T-helper 17 cell (primary cell): ENCODE results near the gene FMO5. TPM values are rescaled to one million over a fixed set of nuclear protein-coding genes. Genes with fewer than 3 reads are reported as not detected.

ENCODE experiments used
- ATAC-seq: fragments of 150-1000 bp; cut with Tn5 transposase; 2 replicates; pipeline ENCODE4 v1.10.0; 2021; ENCODE audit warnings: mild to moderate bottlenecking, moderate library complexity
- DNase-seq, 3 donors: peaks; one replicate each; pipeline versions ENCODE4 v3.0.0 to v3.0.0-alpha.2; 2020 to 2021
- H3K9me3 ChIP-seq: one replicate; pipeline ENCODE4 v1.7.0; 2013; ENCODE audit warnings: low read length, mild to moderate bottlenecking; ENCODE audit not compliant: control insufficient read depth, poor library complexity, severe bottlenecking
- H3K27ac Mint-ChIP-seq: one replicate; pipeline ENCODE4 v1.8.0; 2022; ENCODE audit warnings: mild to moderate bottlenecking, moderate library complexity, mixed read lengths
- H3K27me3 Mint-ChIP-seq: one replicate; pipeline ENCODE4 v1.8.0; 2022; ENCODE audit warnings: mixed read lengths
- H3K36me3 Mint-ChIP-seq: one replicate; pipeline ENCODE4 v1.8.0; 2022; ENCODE audit warnings: low read depth, mixed read lengths
- H3K4me1 Mint-ChIP-seq: one replicate; pipeline ENCODE4 v1.8.0; 2022; ENCODE audit warnings: mild to moderate bottlenecking, mixed read lengths
- H3K4me3 Mint-ChIP-seq: one replicate; pipeline ENCODE4 v1.8.0; 2022; ENCODE audit warnings: mild to moderate bottlenecking, moderate library complexity, mixed read lengths
- total RNA-seq, 4 donors: library from RNA in 2 of 4; stranded (reverse) in 2 of 4; gene quantifications; one replicate each; pipeline ENCODE4 v1.2.3 and lab custom pipeline; 2022 to 2026

Gene FMO5, protein sequence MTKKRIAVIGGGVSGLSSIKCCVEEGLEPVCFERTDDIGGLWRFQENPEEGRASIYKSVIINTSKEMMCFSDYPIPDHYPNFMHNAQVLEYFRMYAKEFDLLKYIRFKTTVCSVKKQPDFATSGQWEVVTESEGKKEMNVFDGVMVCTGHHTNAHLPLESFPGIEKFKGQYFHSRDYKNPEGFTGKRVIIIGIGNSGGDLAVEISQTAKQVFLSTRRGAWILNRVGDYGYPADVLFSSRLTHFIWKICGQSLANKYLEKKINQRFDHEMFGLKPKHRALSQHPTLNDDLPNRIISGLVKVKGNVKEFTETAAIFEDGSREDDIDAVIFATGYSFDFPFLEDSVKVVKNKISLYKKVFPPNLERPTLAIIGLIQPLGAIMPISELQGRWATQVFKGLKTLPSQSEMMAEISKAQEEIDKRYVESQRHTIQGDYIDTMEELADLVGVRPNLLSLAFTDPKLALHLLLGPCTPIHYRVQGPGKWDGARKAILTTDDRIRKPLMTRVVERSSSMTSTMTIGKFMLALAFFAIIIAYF
- total RNA-seq (1 to 10 TPM; 1.7 to 1.9 TPM), total RNA-seq (lab: John Stamatoyannopoulos, UW) (1.6 to 3.3 reads per million in 2 donors)

DNA sequence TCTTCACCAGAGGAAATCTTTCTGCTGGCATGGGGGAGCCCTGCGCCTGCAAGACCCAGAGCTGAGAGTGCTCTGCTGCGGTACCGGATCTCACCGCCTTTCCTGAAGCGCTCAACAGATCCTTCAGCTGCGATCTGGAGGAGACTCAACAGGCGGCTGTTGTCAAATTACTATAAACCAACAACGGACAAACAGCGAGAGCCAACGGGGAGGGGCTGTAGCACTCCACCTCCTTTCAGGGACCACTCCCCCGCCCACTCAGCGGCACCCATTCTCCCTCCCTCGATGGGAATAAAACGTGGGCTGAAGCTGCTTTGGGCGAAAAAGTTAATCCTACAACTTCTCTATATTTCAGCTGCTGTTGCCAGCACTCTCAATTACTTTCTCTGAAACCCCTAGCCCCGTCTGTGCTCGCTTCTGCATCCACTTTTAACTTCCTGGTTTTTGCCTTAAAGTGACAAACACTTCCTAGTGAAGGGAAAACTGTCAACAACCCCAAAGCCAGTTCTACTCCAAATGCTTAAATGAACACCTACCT, at the start of gene FMO5:
TSS of gene FMO5 (minus strand) at position 147 of the 538 bp plus-strand sequence. CDS start 310 bp downstream, outside the sequence.
- H3K4me1 Mint-ChIP-seq: peaks cover 21% of the 10 kb centered on the region
- peak; percentile 23 to 36 (median 31) for DNase-seq
- H3K27ac Mint-ChIP-seq: peak within 1 kb of the TSS; percentile 96
- no peaks in the 10 kb centered on the region for H3K9me3 ChIP-seq
- peak; percentile 97 for ATAC-seq
- H3K27me3 Mint-ChIP-seq: no peaks in the 10 kb centered on the region
- H3K4me3 Mint-ChIP-seq: peak within 1 kb of the TSS; percentile 97
- no peaks in the 10 kb centered on the region for H3K36me3 Mint-ChIP-seq

DNA sequence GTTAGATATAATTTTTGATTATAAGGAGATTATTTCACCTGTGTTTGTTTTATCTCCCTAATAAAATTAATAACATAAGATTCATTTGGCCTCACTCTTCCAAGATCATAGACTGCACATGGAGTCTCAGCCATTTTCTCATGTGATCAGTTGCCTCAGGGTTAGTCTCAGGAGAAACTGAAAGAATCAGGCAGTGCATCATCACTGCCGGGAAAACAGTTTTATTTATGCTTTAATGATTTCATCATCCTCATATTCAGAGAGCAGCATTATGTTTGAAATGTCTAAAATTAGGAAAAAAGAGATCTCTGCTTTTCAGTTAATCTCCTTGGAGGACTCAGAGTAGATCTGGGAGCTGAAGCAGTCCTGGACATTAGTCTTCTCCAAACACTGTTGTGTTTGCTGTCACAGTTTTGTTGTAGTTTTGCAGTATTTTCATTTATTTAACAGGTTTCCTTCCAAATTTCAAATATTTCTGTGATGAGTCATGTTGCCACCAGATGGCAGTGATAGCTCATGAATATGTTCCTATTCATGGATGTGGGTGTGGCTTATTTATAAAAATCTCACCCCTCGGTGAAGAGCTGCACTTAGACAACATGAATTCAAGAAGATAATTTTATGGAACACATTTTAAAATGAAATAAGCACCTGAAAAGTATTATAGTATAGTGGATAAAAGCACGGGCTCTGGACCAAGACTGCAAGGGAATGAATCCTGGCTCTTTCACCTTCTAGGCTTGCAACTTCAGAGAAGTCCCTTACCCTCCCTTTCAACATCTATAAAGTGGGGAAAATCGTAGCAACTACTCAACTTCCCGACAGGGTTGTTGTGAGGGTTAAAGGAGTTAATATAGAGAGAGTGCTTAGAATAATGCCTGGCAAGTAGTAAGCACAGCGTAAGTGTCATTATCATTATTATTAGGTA, 48.5 kb upstream of the FMO5 start:
- Mint-ChIP-seq H3K4me1 (peaks cover 13% of the 10 kb centered on the region), H3K27me3 (no peaks in the 10 kb centered on the region), H3K4me3 (no peak overlapping the region), H3K27ac (no peak overlapping the region), H3K36me3 (peaks cover 7% of the 10 kb centered on the region)
- DNase-seq (peak in 1 of 3 donors; percentile 9), ATAC-seq (peak; percentile 61)
- H3K9me3 ChIP-seq: no peaks in the 10 kb centered on the region

DNA sequence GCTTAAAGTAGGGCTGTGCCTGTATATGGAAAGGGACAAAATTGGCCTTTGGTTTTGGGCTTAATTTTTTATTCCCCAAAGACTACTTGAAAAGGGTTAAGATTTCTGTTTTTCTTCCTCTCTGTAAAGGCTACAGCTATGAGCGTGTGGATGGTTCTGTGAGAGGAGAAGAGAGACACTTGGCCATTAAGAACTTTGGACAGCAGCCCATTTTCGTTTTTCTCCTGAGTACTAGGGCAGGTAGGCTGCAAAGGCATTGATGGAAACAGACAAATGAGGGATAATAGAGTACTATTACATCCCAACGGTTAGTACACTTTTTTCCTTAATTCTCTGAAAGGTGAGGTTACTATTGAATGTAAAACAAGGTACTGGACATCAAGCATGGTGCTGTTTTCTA, 46.9 kb upstream of the FMO5 start:
- no peak overlapping the region for H3K4me3 Mint-ChIP-seq
- H3K27ac Mint-ChIP-seq: no peak overlapping the region
- H3K9me3 ChIP-seq: no peaks in the 10 kb centered on the region
- peaks cover 8% of the 10 kb centered on the region for H3K36me3 Mint-ChIP-seq
- no peak for DNase-seq
- peaks cover 15% of the 10 kb centered on the region for H3K4me1 Mint-ChIP-seq
- H3K27me3 Mint-ChIP-seq: no peaks in the 10 kb centered on the region
- no peak for ATAC-seq

DNA sequence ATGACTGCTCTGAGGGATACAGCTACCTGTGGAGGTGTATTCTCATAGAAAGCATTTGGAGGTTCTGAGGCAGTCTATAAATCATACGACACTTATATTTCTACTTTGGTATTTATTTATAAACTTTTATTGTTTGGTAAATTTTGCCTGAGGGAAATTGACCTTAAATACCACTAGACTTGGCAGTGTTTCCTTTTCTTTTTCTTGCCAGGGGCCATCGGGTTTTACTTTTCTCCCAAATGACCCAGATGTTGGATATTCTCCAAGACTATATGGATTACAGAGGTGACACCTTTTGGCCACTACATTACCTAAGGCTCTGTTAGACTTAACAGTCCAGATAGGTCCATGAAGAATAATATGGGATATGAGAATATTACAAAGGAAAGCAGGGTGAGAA, 45.6 kb upstream of the FMO5 start:
- H3K27me3 Mint-ChIP-seq: no peaks in the 10 kb centered on the region
- no peak for ATAC-seq
- no peak overlapping the region for H3K27ac Mint-ChIP-seq
- peaks cover 5% of the 10 kb centered on the region for H3K36me3 Mint-ChIP-seq
- no peak for DNase-seq
- H3K4me3 Mint-ChIP-seq: no peak overlapping the region
- no peaks in the 10 kb centered on the region for H3K9me3 ChIP-seq
- H3K4me1 Mint-ChIP-seq: peaks cover 12% of the 10 kb centered on the region

DNA sequence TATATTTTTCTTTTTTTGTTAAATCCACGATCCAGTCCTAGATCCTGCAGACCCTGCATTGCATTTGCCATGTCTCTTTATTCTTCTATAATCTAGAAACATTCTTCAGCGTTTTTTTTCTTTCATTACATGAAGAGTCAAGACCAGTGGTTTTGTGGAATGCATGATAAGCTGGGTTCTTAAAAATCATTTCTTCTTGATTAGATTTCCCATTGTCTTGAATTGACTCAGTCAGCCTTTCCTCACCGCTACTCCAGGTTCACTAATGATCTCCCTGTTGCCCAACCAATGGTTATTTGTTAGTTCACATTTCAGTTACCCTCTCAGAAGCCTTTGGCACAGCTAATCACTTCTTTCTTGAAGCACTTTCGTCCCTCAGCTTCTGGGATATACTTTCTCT, 42.6 kb upstream of the FMO5 start:
- H3K27ac Mint-ChIP-seq: no peak overlapping the region
- DNase-seq: no peak
- H3K27me3 Mint-ChIP-seq: no peaks in the 10 kb centered on the region
- peaks cover 5% of the 10 kb centered on the region for H3K36me3 Mint-ChIP-seq
- ATAC-seq: no peak
- H3K9me3 ChIP-seq: no peaks in the 10 kb centered on the region
- no peak overlapping the region for H3K4me3 Mint-ChIP-seq
- peaks cover 4% of the 10 kb centered on the region for H3K4me1 Mint-ChIP-seq

DNA sequence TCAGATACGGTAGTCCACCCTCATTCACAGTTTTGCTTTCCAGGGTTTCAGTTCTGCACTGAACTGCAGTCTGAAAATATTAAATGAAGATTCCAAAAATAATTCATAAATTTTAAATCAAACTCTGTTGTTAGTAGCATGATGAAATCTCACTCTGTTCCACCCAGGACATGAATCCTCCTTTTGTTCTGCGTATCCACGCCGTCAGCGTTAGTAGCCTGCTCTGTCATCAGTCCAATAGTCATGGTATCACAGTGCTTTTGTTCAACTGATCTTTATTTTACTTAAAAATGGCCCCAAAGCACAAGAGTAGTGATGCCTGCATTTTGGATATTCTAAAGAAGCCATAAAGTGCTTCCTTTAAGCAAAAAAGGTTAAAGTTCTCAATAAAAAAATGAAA, 41.2 kb upstream of the FMO5 start:
- Mint-ChIP-seq H3K4me1 (peaks cover 4% of the 10 kb centered on the region), H3K4me3 (no peak overlapping the region), H3K27me3 (no peaks in the 10 kb centered on the region), H3K27ac (no peak overlapping the region), H3K36me3 (peaks cover 5% of the 10 kb centered on the region)
- H3K9me3 ChIP-seq: no peaks in the 10 kb centered on the region
- no peak for ATAC-seq
- no peak for DNase-seq

DNA sequence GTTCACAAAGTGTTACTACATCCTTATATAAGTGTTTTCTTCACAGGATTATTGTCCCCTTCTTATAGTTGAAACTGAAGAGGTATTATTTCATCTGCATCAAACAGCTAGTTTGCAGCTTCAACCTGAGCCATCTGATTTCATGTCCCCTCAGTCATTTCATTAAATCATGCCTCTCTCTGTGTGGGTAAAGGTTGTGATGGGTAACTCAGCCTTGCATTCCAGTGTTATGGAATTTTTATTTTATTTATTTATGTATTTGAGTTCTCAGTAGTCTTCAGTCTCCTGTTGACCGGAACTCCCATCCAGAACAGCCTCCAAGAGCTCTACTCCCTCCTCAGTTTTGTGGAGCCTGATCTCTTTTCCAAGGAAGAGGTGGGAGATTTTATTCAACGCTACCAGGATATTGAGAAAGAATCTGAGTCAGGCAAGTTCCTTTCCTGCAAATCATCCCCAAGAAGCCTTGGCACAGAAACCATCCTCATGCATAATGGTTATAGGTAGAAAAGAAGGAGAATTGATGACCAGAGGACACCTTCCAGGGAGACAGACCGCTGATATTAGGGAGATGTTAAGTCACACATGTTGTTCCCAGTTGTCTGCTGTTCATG, 39.1 kb upstream of the FMO5 start:
- ATAC-seq (no peak), DNase-seq (no peak)
- H3K36me3 Mint-ChIP-seq: peaks cover 8% of the 10 kb centered on the region
- no peak overlapping the region for H3K4me3 Mint-ChIP-seq
- no peaks in the 10 kb centered on the region for H3K27me3 Mint-ChIP-seq
- H3K9me3 ChIP-seq: no peaks in the 10 kb centered on the region
- H3K4me1 Mint-ChIP-seq: peaks cover 4% of the 10 kb centered on the region
- H3K27ac Mint-ChIP-seq: peak overlapping the region; percentile 71

DNA sequence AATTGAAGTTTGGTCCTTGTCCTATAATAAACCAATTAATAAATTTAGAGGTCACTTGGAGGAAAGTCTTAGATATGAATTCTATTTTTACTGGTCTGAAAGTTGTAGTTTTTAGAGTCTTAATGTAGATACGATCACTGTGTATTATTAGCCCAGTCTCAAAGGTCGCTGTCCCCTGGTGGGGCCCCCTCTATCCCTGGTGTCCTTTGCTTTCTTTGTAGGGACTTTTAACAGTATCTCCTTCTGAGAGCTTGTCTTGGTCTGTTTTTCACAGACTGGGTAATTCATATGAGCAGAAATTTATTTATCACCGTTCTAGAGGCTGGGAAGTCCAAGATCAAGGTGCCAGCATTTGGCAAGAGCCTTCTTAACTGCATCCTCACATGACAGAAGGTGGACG, 35.8 kb upstream of the FMO5 start:
- Mint-ChIP-seq H3K4me3 (no peak overlapping the region), H3K27me3 (no peaks in the 10 kb centered on the region), H3K27ac (no peak overlapping the region), H3K36me3 (peaks cover 7% of the 10 kb centered on the region), H3K4me1 (peaks cover 3% of the 10 kb centered on the region)
- DNase-seq (no peak), ATAC-seq (no peak)
- H3K9me3 ChIP-seq: no peaks in the 10 kb centered on the region

DNA sequence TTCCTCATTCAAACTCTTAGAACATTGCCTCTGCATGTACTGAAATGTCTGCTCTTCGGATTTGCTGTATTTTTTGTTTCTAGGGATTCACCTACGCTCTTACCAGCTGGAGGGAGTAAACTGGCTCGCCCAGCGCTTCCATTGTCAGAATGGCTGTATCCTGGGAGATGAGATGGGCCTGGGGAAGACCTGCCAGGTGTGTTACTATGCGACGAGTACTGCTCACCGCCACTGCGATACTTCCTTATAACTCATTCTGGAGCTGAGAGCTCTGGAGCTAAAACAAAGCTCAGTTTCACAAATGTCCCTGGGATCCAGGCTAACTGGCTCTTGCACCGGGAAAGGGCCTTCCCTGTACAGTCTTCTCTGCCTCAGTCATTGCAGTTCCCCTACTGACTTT, 27.4 kb upstream of the FMO5 start:
- no peaks in the 10 kb centered on the region for H3K27me3 Mint-ChIP-seq
- ATAC-seq (no peak), DNase-seq (no peak)
- peak overlapping the region; percentile 65 for H3K27ac Mint-ChIP-seq
- H3K36me3 Mint-ChIP-seq: peaks cover 6% of the 10 kb centered on the region
- H3K9me3 ChIP-seq: no peaks in the 10 kb centered on the region
- H3K4me3 Mint-ChIP-seq: no peak overlapping the region
- H3K4me1 Mint-ChIP-seq: peaks cover 27% of the 10 kb centered on the region

DNA sequence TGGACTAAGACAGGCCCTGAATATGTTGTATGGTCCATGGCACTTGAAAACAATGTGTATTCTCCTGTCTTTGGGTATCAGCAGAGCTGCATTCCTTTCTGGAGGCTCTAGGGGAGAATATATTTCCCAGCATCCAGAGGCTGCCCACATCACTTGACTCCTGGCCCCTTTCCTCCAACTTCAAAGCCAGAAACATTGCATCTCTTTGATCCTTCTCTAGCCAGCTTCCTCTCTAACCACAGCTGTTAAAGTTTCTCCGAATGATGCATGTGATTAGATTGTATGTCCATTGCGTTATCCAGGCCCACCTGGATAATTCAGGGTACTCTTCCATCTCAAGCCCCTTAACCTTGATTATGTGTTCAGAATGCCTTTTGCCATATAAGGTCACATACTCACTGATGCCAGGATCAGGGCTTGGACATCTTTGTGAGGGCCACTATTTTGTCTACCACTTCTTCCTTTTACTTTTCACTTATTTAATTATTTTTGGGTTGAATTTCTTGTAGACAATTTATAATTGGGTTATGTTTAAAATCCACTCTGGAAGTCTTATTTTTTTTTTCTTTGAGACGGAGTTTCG, 22.6 kb upstream of the FMO5 start:
- H3K27ac Mint-ChIP-seq: no peak overlapping the region
- H3K9me3 ChIP-seq: no peaks in the 10 kb centered on the region
- H3K4me1 Mint-ChIP-seq: peaks cover 43% of the 10 kb centered on the region
- no peak for ATAC-seq
- H3K36me3 Mint-ChIP-seq: peaks cover 5% of the 10 kb centered on the region
- H3K27me3 Mint-ChIP-seq: no peaks in the 10 kb centered on the region
- no peak overlapping the region for H3K4me3 Mint-ChIP-seq
- DNase-seq: no peak

DNA sequence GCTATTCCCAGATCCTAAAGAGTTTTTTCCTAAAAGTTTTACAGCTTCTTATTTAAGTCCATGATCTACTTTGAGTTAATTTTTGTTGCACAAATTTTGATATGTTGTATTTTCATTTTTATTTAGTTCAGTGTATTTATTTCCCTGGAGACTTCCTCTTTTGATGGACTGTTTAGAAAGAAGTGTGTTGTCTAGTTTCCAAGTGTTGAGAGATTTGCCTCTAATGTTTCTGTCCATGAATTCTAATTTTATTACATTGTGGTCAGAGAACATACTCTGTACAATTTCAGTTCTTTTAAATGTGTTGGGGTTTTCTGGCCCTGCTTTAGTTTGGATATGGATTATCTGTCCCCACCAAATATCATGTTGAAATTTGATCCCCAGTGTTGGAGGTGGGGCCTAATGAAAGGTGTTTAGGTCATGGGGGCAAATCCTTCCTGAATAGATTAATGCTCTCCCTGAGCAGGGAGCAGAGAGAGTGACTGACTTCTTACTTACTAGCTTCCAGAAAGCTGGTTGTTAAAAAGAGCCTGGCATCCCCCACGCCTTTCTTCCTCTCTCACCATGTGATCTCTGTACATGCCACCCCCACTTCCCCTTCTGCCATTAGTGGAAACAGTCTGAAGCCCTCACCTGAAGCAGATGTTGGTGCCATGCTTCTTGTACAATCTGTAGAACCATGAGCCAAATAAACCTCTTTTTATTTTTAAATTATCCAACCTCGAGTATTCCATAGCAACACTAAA, 21.9 kb upstream of the FMO5 start:
- peaks cover 37% of the 10 kb centered on the region for H3K4me1 Mint-ChIP-seq
- H3K27me3 Mint-ChIP-seq: no peaks in the 10 kb centered on the region
- H3K4me3 Mint-ChIP-seq: no peak overlapping the region
- peaks cover 5% of the 10 kb centered on the region for H3K36me3 Mint-ChIP-seq
- H3K9me3 ChIP-seq: no peaks in the 10 kb centered on the region
- H3K27ac Mint-ChIP-seq: no peak overlapping the region
- DNase-seq (no peak), ATAC-seq (no peak)
